Measurements from ENCODE around the gene PNPLA5.

Gene PNPLA5

GRCh38 chr22:43900206-43900605 lies 8.4 kb upstream of the PNPLA5 start:
- DNase-seq, result no peak

GRCh38 chr22:43897751-43898261 lies 6.0 kb upstream of the PNPLA5 start:
- DNase-seq, result no peak

DNA sequence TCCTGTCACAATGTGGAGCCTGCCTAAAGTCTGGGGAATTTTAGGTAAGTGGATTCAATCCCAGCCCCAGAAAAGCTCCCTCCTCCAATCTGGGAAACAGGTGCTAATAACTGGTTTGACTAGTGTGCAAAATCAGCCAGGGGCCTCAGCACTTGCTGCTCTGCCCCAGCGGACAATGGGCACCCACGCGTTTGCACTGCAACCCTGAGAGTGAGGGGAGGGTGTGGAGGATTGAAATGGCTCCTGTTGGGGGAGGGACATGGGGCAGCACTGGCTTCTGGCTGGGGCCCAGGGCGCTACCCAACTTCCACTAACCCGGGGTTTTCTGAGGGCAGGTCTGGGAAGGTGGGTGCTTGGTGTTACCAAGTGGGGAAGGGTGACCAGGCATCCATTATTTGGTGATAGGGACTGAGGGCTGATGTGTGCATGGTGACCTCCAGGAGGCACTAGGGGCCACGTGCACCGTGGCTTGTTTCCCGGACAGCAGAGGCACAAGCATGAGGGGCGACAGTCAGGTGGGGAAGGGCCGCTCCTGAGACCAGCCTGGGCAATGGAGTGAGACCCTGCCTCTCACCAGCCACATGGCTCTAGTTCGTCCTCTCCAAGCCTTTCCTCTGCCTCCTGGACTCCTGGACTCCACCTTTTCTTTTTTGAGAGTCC lies 4.3 kb upstream of the PNPLA5 start:
- no peak for DNase-seq

- no peak for DNase-seq
Observed at GRCh38 chr22:43894122-43894521, 2.3 kb upstream of the PNPLA5 start.

DNA sequence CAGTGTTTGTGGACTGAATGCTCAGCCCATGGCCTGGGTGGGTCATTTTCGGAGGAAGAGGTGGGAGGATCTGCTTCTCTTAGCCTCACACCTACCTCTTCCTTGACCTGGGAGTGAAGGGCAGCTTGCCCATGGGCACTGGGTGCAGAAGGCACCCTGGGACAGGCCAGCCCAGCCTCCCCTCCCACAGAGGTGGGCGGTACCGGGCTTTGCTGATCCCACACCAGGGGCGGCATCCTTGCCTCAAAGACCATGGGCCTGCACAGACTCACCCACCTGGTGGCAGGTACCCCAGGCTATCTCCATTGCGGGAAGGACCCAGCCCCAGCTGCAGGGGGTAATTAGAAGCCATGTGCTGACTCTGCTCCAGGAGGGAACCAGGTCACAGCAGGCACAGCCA lies 1.5 kb upstream of the PNPLA5 start:
- DNase-seq, result no peak

- no peak for DNase-seq
Observed at GRCh38 chr22:43892183-43892894, 526 bp upstream of the PNPLA5 start.

- DNase-seq, result no peak
Observed at GRCh38 chr22:43890901-43891331, 897 bp downstream of the PNPLA5 start.

DNA sequence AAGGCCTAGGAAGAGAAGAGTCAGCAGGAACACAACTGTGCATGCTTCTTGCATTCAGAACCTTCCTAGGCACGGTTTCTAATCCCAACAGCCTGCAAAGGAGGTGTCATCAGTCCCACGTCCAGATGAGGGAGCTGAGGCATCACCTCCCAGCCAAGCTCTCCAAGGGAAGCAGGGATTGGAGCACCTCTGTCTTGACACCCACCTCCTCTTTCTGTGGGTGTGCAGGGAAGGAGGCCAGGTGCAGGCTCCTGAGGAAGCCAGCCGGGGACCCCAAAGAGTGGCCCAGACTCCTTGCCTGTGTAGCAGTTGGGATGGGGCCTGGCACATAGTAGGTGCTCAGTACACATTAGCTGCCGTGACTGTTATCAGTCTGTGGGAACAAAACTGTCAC lies 2.0 kb downstream of the PNPLA5 start:
- no peak for DNase-seq

GRCh38 chr22:43889201-43889859 lies 2.5 kb downstream of the PNPLA5 start:
- no peak for DNase-seq

- no peak for DNase-seq
Observed at GRCh38 chr22:43888740-43889139, 3.1 kb downstream of the PNPLA5 start.

- no peak for DNase-seq
Observed at GRCh38 chr22:43887391-43887790, 4.4 kb downstream of the PNPLA5 start.

- no peak for DNase-seq
Observed at GRCh38 chr22:43886231-43886630, 5.6 kb downstream of the PNPLA5 start.

GRCh38 chr22:43885786-43886185 lies 6.0 kb downstream of the PNPLA5 start:
- DNase-seq, result no peak

GRCh38 chr22:43885319-43885671 lies 6.5 kb downstream of the PNPLA5 start:
- no peak for DNase-seq

GRCh38 chr22:43884600-43885318 lies 7.1 kb downstream of the PNPLA5 start:
- DNase-seq, result no peak

- no peak for DNase-seq
Observed at GRCh38 chr22:43883719-43884415, 7.9 kb downstream of the PNPLA5 start.

GRCh38 chr22:43883012-43883661 lies 8.7 kb downstream of the PNPLA5 start:
- DNase-seq, result peak; percentile 27

DNA sequence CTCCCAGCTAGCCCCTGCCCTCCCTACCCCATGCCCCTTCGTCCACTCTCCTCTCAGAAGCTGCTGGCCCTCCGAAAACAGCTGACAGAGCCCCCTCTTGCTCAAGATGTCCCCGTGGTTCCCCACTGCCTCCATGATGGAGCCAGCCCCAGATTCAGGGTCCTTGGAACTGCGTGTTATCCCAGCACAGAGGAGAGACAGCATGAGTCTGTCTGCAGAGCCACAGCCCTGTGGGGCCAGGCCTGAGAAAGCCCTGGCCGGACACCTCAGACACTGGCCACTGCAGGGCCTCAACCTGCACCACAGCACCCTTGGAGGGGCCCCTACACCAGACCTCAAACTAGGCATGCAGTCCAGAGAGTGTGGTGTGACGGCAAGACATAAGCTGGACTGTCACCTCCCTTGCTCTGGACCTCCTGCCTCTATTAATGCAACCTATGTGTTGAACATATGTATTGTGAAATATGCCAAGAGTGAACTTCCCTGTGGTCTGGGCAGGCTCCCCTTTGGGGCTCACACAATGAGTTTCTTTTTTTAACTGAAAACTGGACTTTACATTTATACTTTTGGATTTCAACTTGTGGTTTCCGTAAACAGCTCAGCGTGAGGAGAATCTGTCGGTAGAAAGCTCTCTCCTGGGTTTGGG lies 9.6 kb downstream of the PNPLA5 start:
- no peak for DNase-seq

- no peak for DNase-seq
Observed at GRCh38 chr22:43881091-43882061, 10.4 kb downstream of the PNPLA5 start.

- DNase-seq, result no peak
Observed at GRCh38 chr22:43880541-43880991, 11.2 kb downstream of the PNPLA5 start.
